ENCODE data around the gene GPRASP3.

GPRASP3 gene

GRCh38 chrX:102768987-102769761, 48.6 kb downstream of the GPRASP3 start:
- Histone ChIP-seq H3K4me3 (ENCODE audit: severe bottlenecking) (peak overlapping the region; percentile 53), H3K4me1 (ENCODE audit: insufficient read depth, poor library complexity, severe bottlenecking) (peaks cover 3% of the 10 kb centered on the region), H3K9me3 (ENCODE audit: severe bottlenecking) (no peaks in the 10 kb centered on the region), H3K27ac (ENCODE audit: poor library complexity, severe bottlenecking) (peak overlapping the region; percentile 41), H3K36me3 (ENCODE audit: low read depth) (no peaks in the 10 kb centered on the region), H3K27me3 (ENCODE audit: insufficient read depth, poor library complexity, severe bottlenecking) (no peaks in the 10 kb centered on the region)
- peak; percentile 52 for DNase-seq (ENCODE audit: low spot score)
- peak; percentile 87 for ATAC-seq (ENCODE audit: low read depth)
- TF ChIP-seq, protein P1, sequence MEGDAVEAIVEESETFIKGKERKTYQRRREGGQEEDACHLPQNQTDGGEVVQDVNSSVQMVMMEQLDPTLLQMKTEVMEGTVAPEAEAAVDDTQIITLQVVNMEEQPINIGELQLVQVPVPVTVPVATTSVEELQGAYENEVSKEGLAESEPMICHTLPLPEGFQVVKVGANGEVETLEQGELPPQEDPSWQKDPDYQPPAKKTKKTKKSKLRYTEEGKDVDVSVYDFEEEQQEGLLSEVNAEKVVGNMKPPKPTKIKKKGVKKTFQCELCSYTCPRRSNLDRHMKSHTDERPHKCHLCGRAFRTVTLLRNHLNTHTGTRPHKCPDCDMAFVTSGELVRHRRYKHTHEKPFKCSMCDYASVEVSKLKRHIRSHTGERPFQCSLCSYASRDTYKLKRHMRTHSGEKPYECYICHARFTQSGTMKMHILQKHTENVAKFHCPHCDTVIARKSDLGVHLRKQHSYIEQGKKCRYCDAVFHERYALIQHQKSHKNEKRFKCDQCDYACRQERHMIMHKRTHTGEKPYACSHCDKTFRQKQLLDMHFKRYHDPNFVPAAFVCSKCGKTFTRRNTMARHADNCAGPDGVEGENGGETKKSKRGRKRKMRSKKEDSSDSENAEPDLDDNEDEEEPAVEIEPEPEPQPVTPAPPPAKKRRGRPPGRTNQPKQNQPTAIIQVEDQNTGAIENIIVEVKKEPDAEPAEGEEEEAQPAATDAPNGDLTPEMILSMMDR (IDR thresholded peaks at IDR 0.05; ENCODE audit: poor library complexity, severe bottlenecking), result no peak
